DND-41 (cell line): ENCODE results near the gene RBM23.

ENCODE experiments used
- ATAC-seq: fragments of 200-7000 bp; cut with Tn5 transposase; 3 replicates; pipeline ENCODE4 v1.9.1; 2021; ENCODE audit warnings: low read depth; ENCODE audit not compliant: insufficient read depth
- DNase-seq: peaks from one replicate; pipeline ENCODE4 v3.0.0-alpha.2; 2020
- H2AFZ ChIP-seq: 2 replicates; pipeline ENCODE4 v1.6.0; 2012; ENCODE audit warnings: low read depth, low read length
- H3K27ac ChIP-seq: 2 replicates; pipeline ENCODE4 v1.5.1; 2012; ENCODE audit warnings: low read length, inconsistent platforms
- H3K27me3 ChIP-seq: fragments of 200-600 bp; sonication (generic); 2 replicates; pipeline ENCODE4 v1.6.0; 2012; ENCODE audit warnings: low read length, mild to moderate bottlenecking, inconsistent platforms; ENCODE audit not compliant: insufficient read depth, poor library complexity
- H3K36me3 ChIP-seq: 2 replicates; pipeline ENCODE4 v1.5.1; 2012; ENCODE audit warnings: low read length, inconsistent platforms; ENCODE audit not compliant: insufficient read depth
- H3K4me1 ChIP-seq: 2 replicates; pipeline ENCODE4 v1.5.1; 2012; ENCODE audit warnings: mild to moderate bottlenecking, low read length; ENCODE audit not compliant: insufficient read depth
- H3K4me2 ChIP-seq: 2 replicates; pipeline ENCODE4 v1.6.0; 2012; ENCODE audit warnings: mild to moderate bottlenecking, moderate library complexity, low read length, inconsistent platforms; ENCODE audit not compliant: insufficient read depth
- H3K4me3 ChIP-seq, 2 experiments: fragments of 200-600 bp in 1 of 2; shearing (Covaris generic) in 1 of 2; 2 replicates each; pipeline ENCODE4 v1.5.1; 2012 to 2016; ENCODE audit warnings: inconsistent platforms in 2 of 2, low read length in 2 of 2, mild to moderate bottlenecking in 2 of 2, low read depth in 1 of 2, moderate library complexity in 1 of 2
- H3K79me2 ChIP-seq: 2 replicates; pipeline ENCODE4 v1.6.0; 2012; ENCODE audit warnings: low read length, inconsistent platforms; ENCODE audit not compliant: insufficient read depth
- H3K9ac ChIP-seq: 2 replicates; pipeline ENCODE4 v1.6.0; 2012; ENCODE audit warnings: low read depth, mild to moderate bottlenecking, inconsistent platforms, low read length, moderate library complexity
- H3K9me3 ChIP-seq: 2 replicates; pipeline ENCODE4 v1.5.1; 2012; ENCODE audit warnings: low read length, moderate library complexity, mild to moderate bottlenecking, inconsistent platforms; ENCODE audit not compliant: insufficient read depth, severe bottlenecking
- H4K20me1 ChIP-seq: 2 replicates; pipeline ENCODE4 v1.6.0; 2012; ENCODE audit warnings: low read length; ENCODE audit not compliant: insufficient read depth
- CTCF ChIP-seq: IDR thresholded peaks from 2 replicates; pipeline ENCODE4 v1.5.1; 2012; ENCODE audit warnings: borderline replicate concordance, low read length, moderate library complexity, mild to moderate bottlenecking; ENCODE audit not compliant: poor library complexity, severe bottlenecking; ENCODE audit errors: extremely low read depth
- EZH2 ChIP-seq: IDR thresholded peaks from 3 replicates; pipeline ENCODE4 v1.6.1; 2012; ENCODE audit warnings: borderline replicate concordance, low read depth, mild to moderate bottlenecking, moderate library complexity, low read length, inconsistent platforms; ENCODE audit not compliant: severe bottlenecking

Gene RBM23

GRCh38 chr14:22932146-22932545 is 13.2 kb upstream of the RBM23 start:
- no peaks in the 10 kb centered on the region for H3K27me3 ChIP-seq
- no peak for TF ChIP-seq EZH2
- TF ChIP-seq CTCF: no peak
- no peak overlapping the region for H3K27ac ChIP-seq
- H3K79me2 ChIP-seq: peaks cover 19% of the 10 kb centered on the region
- H3K4me1 ChIP-seq: peaks cover 29% of the 10 kb centered on the region
- H3K36me3 ChIP-seq: peaks cover 3% of the 10 kb centered on the region
- ATAC-seq: no peak
- H4K20me1 ChIP-seq: no peaks in the 10 kb centered on the region
- no peak for DNase-seq
- no peak overlapping the region for H2AFZ ChIP-seq
- H3K4me2 ChIP-seq: no peak overlapping the region
- no peaks in the 10 kb centered on the region for H3K9me3 ChIP-seq
- no peak overlapping the region for H3K9ac ChIP-seq
- H3K4me3 ChIP-seq: no peak overlapping the region

- TF ChIP-seq EZH2: no peak
- no peak for TF ChIP-seq CTCF
- peak overlapping the region; percentile 57 for H3K9ac ChIP-seq
- H3K9me3 ChIP-seq: no peaks in the 10 kb centered on the region
- H4K20me1 ChIP-seq: no peaks in the 10 kb centered on the region
- H2AFZ ChIP-seq: peak overlapping the region; percentile 85
- H3K27ac ChIP-seq: peak overlapping the region; percentile 57
- no peaks in the 10 kb centered on the region for H3K27me3 ChIP-seq
- DNase-seq (no peak), ATAC-seq (no peak)
- H3K4me1 ChIP-seq: peaks cover 33% of the 10 kb centered on the region
- peaks cover 23% of the 10 kb centered on the region for H3K36me3 ChIP-seq
- peak overlapping the region; percentile 25 to 80; a peak in 3 of 4 replicates for H3K4me3 ChIP-seq
- peak overlapping the region; percentile 86 for H3K4me2 ChIP-seq
- peaks cover 23% of the 10 kb centered on the region for H3K79me2 ChIP-seq
Measured at GRCh38 chr14:22929961-22930364, 11.0 kb upstream of the RBM23 start.

GRCh38 chr14:22929104-22929960 is 10.4 kb upstream of the RBM23 start, which contains the start of gene PRMT5:
Gene PRMT5 (minus strand): TSS chr14:22929376. CDS start chr14:22929361, 15 bp downstream.
- H3K9ac ChIP-seq: peak within 1 kb of the TSS; percentile 74
- peak within 1 kb of the TSS; percentile 64 to 80 for H3K4me3 ChIP-seq
- DNase-seq: peak; percentile 99
- peak within 1 kb of the TSS; percentile 86 for H3K4me2 ChIP-seq
- no peaks in the 10 kb centered on the region for H3K9me3 ChIP-seq
- H3K27me3 ChIP-seq: no peaks in the 10 kb centered on the region
- peaks cover 33% of the 10 kb centered on the region for H3K4me1 ChIP-seq
- H3K27ac ChIP-seq: peak within 1 kb of the TSS; percentile 83
- peaks cover 30% of the 10 kb centered on the region for H3K36me3 ChIP-seq
- peak; percentile 97 for ATAC-seq
- TF ChIP-seq CTCF: peak; percentile 5
- no peak for TF ChIP-seq EZH2
- peak within 1 kb of the TSS; percentile 94 for H2AFZ ChIP-seq
- no peaks in the 10 kb centered on the region for H4K20me1 ChIP-seq
- peaks cover 23% of the 10 kb centered on the region for H3K79me2 ChIP-seq
